ENCODE results near the gene POP4.

Gene POP4

DNA sequence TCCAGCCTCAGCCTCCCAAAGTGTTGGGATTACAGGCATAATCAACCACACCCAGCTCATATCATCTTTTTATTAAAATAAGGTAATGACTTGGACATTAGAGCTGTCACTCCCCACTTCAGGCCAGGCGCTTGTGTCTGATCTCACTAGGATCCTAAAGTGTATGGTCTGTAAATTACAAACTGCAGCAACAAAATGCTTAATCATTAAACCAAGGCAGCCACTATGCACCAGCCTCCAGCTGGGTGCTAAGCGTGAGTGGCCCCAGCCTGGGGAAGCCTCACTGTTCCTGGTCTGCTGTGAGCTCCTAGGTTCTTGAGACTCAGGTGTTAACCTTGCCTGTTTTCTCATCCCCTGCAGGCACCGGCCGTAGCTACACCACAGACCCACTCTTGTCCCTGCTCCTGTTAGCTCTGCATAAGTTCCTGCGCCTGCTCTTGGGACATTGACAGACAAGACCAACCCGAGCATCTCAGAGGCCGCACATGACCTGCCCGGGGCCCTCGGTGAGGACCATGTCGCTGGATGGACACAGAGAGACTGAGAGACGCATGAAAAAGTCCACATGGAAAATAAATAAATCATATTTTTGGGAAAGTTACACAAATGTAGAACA is 42.5 kb upstream of the POP4 start:
- Histone ChIP-seq H3K4me1 (ENCODE audit: insufficient read depth, insufficient read length) (peaks cover 3% of the 10 kb centered on the region), H3K9me3 (ENCODE audit: insufficient read depth, low read length) (peaks cover 13% of the 10 kb centered on the region; the same call in 1 of the 2 replicates), H3K36me3 (ENCODE audit: insufficient read depth, insufficient read length, low read length) (no peaks in the 10 kb centered on the region), H3K4me3 (ENCODE audit: insufficient read length, low read depth) (no peak overlapping the region), H3K27me3 (ENCODE audit: insufficient read depth, insufficient read length) (no peaks in the 10 kb centered on the region), H3K9ac (ENCODE audit: insufficient read length, low read depth) (no peak overlapping the region)
- TF ChIP-seq ZNF274 (IDR thresholded peaks at IDR 0.05; ENCODE audit: low read depth, low read length): no peak
- TF ChIP-seq YY1 (IDR thresholded peaks at IDR 0.05; ENCODE audit: insufficient read depth, insufficient read length): no peak
- DNase-seq (ENCODE audit: low read depth, low spot score): no peak

DNA sequence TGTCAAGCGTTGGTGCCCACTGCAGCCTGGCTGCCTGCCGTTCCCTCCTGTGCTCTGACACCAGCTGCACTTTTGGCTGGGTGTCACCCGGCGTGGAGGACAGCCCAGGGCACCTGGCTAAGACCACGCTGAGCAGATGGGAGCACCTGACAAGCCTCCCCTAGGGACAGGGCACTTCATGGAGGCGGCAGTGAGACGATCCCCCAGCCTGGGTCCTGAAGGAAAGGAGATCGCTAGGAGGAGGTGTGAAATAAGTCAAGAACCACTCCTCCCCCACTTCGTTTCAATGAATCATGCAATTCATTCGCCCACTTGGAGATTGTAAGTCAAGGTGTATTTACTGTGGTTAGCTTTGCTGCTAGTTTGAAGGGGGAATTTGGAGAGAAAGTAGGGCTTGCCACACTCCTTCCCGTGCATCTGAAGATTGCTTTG is 41.5 kb upstream of the POP4 start:
- TF ChIP-seq YY1 (IDR thresholded peaks at IDR 0.05; ENCODE audit: insufficient read depth, insufficient read length) (no peak), ZNF274 (IDR thresholded peaks at IDR 0.05; ENCODE audit: low read depth, low read length) (no peak), SUZ12 (IDR thresholded peaks at IDR 0.05; ENCODE audit: extremely low read depth, insufficient read depth, insufficient read length) (no peak)
- no peak for DNase-seq (ENCODE audit: low read depth, low spot score)
- Histone ChIP-seq H3K4me3 (ENCODE audit: insufficient read length, low read depth) (no peak overlapping the region), H3K36me3 (ENCODE audit: insufficient read depth, insufficient read length, low read length) (no peaks in the 10 kb centered on the region), H3K27me3 (ENCODE audit: insufficient read depth, insufficient read length) (no peaks in the 10 kb centered on the region), H3K9ac (ENCODE audit: insufficient read length, low read depth) (no peak overlapping the region), H3K9me3 (ENCODE audit: insufficient read depth, low read length) (peaks cover 11% of the 10 kb centered on the region; the same call in 1 of the 2 replicates), H3K4me1 (ENCODE audit: insufficient read depth, insufficient read length) (peaks cover 4% of the 10 kb centered on the region)

DNA sequence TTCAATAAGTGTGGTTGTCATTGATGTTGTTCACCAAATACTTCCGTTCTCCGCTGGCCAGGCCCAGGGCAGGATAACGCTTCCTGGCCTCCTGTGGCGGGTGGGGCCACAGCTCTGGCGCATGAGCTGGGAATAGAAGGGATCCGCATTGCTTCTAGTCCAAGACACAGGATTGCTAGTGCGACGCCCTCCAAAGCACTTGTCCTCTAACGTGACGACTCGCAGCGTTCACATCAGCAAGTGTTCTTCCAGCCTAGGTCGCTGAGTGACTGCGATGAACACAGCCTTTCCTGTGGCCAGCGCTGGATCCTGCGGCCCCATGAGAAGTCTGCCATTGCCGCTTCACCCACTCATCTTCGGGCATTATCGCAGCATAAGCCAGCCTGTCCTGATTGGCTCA is 40.9 kb upstream of the POP4 start:
- peaks cover 4% of the 10 kb centered on the region for H3K4me1 ChIP-seq (ENCODE audit: insufficient read depth, insufficient read length)
- H3K36me3 ChIP-seq (ENCODE audit: insufficient read depth, insufficient read length, low read length): no peaks in the 10 kb centered on the region
- peaks cover 5% of the 10 kb centered on the region; the same call in 1 of the 2 replicates for H3K9me3 ChIP-seq (ENCODE audit: insufficient read depth, low read length)
- DNase-seq (ENCODE audit: low read depth, low spot score): no peak
- no peak overlapping the region for H3K9ac ChIP-seq (ENCODE audit: insufficient read length, low read depth)
- H3K27me3 ChIP-seq (ENCODE audit: insufficient read depth, insufficient read length): no peaks in the 10 kb centered on the region
- no peak overlapping the region for H3K4me3 ChIP-seq (ENCODE audit: insufficient read length, low read depth)
- TF ChIP-seq YY1 (IDR thresholded peaks at IDR 0.05; ENCODE audit: insufficient read depth, insufficient read length) (no peak), SUZ12 (IDR thresholded peaks at IDR 0.05; ENCODE audit: extremely low read depth, insufficient read depth, insufficient read length) (no peak), ZNF274 (IDR thresholded peaks at IDR 0.05; ENCODE audit: low read depth, low read length) (no peak)

DNA sequence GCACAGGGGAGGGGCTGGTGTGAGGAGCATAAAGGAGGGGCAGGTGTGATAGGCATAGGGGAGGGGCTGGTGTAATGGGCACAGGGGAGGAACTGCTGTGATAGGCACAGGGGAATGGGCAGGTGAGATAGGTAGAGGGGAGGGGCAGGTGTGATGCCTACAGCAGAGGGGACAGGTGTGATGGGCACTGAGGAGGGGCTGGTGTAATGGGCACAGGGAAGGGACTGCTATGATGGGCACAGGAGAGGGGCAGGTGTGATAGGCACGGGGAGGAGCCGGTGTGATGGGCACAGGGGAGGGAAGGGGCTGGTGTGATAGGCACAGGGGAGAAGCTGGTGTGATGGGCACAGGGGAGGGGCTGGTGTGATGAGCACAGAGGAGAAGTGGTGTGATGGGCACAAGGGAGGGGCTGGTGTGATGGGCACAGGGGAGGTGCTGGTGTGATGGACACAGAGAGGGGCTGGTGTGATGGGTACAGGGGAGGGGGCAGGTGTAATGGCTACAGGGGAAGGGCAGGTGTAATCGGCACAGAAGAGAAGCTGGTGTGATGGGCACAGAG is 39.5 kb upstream of the POP4 start:
- H3K4me1 ChIP-seq (ENCODE audit: insufficient read depth, insufficient read length): peaks cover 4% of the 10 kb centered on the region
- no peaks in the 10 kb centered on the region for H3K27me3 ChIP-seq (ENCODE audit: insufficient read depth, insufficient read length)
- no peak for DNase-seq (ENCODE audit: low read depth, low spot score)
- TF ChIP-seq SUZ12 (IDR thresholded peaks at IDR 0.05; ENCODE audit: extremely low read depth, insufficient read depth, insufficient read length): no peak
- TF ChIP-seq YY1 (IDR thresholded peaks at IDR 0.05; ENCODE audit: insufficient read depth, insufficient read length): no peak
- TF ChIP-seq ZNF274 (IDR thresholded peaks at IDR 0.05; ENCODE audit: low read depth, low read length): no peak
- H3K9ac ChIP-seq (ENCODE audit: insufficient read length, low read depth): no peak overlapping the region
- H3K4me3 ChIP-seq (ENCODE audit: insufficient read length, low read depth): no peak overlapping the region
- no peaks in the 10 kb centered on the region for H3K36me3 ChIP-seq (ENCODE audit: insufficient read depth, insufficient read length, low read length)
- H3K9me3 ChIP-seq (ENCODE audit: insufficient read depth, low read length): no peaks in the 10 kb centered on the region

DNA sequence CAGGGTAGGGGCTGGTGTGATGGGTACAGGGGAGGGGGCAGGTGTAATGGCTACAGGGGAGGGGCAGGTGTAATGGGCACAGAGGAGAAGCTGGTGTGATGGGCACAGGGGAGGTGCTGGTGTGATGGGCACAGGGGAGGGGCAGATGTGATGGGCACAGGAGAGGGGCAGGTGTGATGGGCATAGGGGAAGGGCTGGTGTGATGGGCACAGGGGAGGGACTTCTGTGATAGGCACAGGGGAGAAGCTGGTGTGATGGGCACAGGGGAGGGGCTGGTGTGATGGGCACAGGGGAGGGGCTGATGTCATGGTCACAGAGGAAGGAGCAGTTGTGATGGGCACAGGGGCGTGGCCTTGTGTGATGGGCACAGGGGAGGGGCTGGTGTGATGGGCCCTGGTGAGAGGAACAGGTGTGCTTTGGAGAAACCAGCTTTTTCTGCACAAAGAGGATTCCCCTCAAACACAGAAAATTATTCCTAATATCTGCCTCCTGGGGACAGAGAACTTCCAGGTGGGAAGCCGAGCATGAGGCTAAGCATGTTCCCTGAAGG is 38.6 kb upstream of the POP4 start:
- H3K4me3 ChIP-seq (ENCODE audit: insufficient read length, low read depth): no peak overlapping the region
- H3K36me3 ChIP-seq (ENCODE audit: insufficient read depth, insufficient read length, low read length): no peaks in the 10 kb centered on the region
- no peak for TF ChIP-seq ZNF274 (IDR thresholded peaks at IDR 0.05; ENCODE audit: low read depth, low read length)
- no peak for TF ChIP-seq SUZ12 (IDR thresholded peaks at IDR 0.05; ENCODE audit: extremely low read depth, insufficient read depth, insufficient read length)
- TF ChIP-seq YY1 (IDR thresholded peaks at IDR 0.05; ENCODE audit: insufficient read depth, insufficient read length): no peak

DNA sequence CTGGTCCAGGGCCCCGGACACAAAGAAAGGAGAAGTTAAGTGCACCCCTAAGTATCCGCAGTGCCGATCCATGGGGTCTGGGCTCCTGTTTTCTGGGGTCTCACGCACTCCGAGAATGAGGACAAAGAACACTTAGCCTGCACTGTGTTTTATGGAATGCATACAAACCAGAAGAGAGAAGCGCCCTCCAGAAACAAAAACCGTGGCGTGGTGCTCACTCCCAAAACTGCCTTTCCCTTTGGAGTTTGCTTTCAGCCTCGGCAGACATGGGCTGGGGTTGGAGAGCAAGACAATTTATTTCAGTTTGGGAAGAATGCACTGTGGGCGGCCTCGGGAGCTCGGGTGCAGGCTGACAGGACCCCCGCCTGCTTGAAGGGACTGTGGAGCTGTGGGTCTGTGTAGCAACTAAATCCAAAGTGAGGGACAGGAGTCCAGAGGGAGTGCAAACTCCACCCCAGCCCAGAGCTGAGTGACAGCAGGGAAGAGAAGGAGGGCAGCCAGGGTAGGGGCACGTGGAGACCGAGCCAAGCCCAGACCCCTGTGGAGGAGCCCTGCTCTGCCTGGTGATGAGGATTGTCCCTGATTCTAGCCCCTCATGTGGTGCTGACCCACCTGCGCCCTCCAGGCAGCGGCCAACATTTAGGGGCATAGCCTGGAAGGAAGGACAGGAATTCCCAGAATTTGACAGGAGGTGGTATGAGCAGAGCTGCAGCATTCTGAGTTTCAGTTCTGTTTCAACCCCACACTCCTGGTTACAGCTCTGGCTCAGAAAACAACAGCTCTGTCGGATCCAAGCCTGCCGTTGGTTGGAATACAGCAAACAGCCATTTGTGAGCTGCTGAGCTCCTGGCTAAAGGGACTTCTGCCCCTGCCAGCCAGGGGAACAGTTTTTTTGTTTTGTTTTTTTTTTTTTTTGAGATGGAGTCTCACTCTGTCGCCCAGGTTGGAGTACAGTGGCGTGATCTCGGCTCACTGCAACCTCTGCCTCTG is 37.8 kb upstream of the POP4 start:
- no peak for DNase-seq (ENCODE audit: low read depth, low spot score)
- H3K36me3 ChIP-seq (ENCODE audit: insufficient read depth, insufficient read length, low read length): no peaks in the 10 kb centered on the region
- H3K9ac ChIP-seq (ENCODE audit: insufficient read length, low read depth): no peak overlapping the region
- H3K4me3 ChIP-seq (ENCODE audit: insufficient read length, low read depth): no peak overlapping the region
- no peaks in the 10 kb centered on the region for H3K27me3 ChIP-seq (ENCODE audit: insufficient read depth, insufficient read length)
- TF ChIP-seq YY1 (IDR thresholded peaks at IDR 0.05; ENCODE audit: insufficient read depth, insufficient read length) (no peak), ZNF274 (IDR thresholded peaks at IDR 0.05; ENCODE audit: low read depth, low read length) (no peak), SUZ12 (IDR thresholded peaks at IDR 0.05; ENCODE audit: extremely low read depth, insufficient read depth, insufficient read length) (no peak)
- H3K9me3 ChIP-seq (ENCODE audit: insufficient read depth, low read length): no peaks in the 10 kb centered on the region
- H3K4me1 ChIP-seq (ENCODE audit: insufficient read depth, insufficient read length): peaks cover 4% of the 10 kb centered on the region

More for the DNA sequence above, 38.6 kb upstream of the POP4 start:
- H3K27me3 ChIP-seq (ENCODE audit: insufficient read depth, insufficient read length): no peaks in the 10 kb centered on the region
- no peak for DNase-seq (ENCODE audit: low read depth, low spot score)
- no peak overlapping the region for H3K9ac ChIP-seq (ENCODE audit: insufficient read length, low read depth)
- H3K9me3 ChIP-seq (ENCODE audit: insufficient read depth, low read length): no peaks in the 10 kb centered on the region
- peaks cover 4% of the 10 kb centered on the region for H3K4me1 ChIP-seq (ENCODE audit: insufficient read depth, insufficient read length)

Data from NT2/D1 (cell line).